T47D (cell line): ENCODE results near the gene WNK1.
A peak's percentile ranks its signal among the peaks of the same experiment; 100 is the strongest.
"Not testable (repeated sequence)": the region's sequence is repeated elsewhere in the genome, so short reads cannot be mapped to it uniquely, and the experiment has no call there.

Experiments
- DNase-seq, 2 experiments: peaks; one replicate each; pipeline versions ENCODE4 v3.0.0 to v3.0.0-alpha.2; 2011 to 2012; ENCODE audit warnings: low read depth in 1 of 2, low spot score in 1 of 2
- JUND ChIP-seq: IDR thresholded peaks from 2 replicates; pipeline ENCODE4 v1.6.1; 2012; ENCODE audit warnings: low read depth
- in situ Hi-C: cut with HindIII; loops from 2 replicates; pipeline ENCODE4 v1.10.0; 2016; ENCODE audit warnings: low sequenced_read_pairs, low pct_unique_long_range_greater_than_20kb

Gene WNK1

DNA sequence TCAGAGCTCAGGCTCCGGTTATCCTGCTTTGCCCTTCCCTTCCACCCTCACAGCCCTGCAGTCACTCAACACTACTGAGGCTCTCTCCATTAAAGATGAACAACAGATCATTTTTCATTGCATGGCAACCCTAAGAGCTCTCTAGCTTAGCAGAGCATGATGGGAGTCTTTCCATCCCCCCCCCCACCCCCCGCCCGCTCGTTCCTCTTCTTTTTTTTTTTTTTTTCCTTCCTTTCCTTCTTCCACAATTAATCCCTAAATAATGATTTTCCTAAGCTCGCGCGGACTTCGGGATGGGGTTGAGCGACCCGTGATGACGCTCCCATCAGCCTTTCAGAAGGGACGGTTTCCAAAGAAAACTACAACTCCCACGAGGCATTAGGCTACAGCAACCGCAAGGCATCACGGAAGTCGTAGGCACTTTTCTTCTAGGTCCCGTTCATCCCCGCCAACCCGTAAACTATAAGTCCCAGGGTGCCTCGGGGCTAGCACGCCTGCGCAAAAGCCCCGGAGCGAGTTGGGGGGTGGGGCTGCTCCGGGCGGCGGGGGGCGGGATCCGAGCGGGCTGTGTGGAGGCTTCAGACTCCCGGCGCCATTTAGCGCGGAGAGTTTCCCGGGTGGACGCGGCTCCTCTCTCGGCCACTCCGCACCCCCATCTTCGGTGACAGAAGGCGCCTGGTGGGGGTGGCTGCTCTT, at the start of gene WNK1:
Gene WNK1, plus strand, starts transcription at position 581 of the 696 bp plus-strand sequence. CDS start 987 bp downstream, outside the sequence.
- DNase-seq = peak; percentile 96 to 99
- no peak for TF ChIP-seq JUND
- in situ Hi-C loops = no loop called here

DNA sequence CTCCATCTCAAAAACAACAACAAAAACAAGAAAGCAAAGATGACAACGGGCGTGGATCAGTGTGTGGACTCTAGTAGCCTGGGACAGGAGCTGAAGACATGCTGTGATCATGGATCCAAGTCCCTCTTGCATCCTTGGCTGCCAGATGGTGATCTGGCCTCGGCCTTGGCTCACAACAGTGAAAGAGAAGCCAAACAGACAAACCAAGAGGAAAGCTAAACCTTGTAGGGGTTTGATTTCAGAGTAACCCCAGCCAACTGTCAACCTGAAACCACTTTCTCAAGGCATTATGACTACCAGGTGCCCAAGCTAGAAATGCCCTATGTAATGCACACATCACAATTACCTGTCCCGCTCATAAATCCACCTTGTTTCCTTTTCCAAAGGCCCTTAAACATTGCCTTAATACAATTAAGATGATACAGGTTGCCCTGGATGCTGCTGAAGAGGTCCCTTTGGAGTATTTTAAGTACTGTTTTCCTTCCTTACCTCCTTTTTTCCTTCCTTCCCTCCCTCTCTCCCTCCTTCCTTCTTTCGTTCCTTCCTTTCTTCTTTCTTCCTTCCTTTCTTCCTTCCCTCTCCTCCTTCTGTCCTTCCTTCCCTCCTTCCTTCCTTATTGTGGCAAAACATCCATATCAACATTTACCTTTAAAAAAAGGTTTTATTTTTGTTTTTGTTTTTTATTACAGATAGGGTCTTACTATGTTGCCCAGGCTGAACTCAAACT, 47.7 kb upstream of the WNK1 start:
- no peak for TF ChIP-seq JUND
- DNase-seq = no peak
- in situ Hi-C loops = no loop called here

DNA sequence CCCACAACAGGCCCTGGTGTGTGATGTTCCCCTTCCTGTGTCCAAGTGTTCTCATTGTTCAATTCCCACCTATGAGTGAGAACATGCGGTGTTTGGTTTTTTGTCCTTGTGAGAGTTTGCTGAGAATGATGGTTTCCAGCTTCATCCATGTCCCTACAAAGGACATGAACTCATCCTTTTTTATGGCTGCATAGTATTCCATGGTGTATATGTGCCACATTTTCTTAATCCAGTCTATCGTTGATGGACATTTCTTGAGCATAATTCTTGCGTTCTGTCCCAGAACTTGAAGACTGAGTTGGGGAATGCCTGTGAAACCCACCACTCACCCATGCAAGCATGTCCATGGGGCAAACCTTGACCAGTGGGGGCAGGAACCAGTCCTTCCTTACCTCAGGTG, 44.3 kb upstream of the WNK1 start:
- in situ Hi-C loops = not testable (repeated sequence)

DNA sequence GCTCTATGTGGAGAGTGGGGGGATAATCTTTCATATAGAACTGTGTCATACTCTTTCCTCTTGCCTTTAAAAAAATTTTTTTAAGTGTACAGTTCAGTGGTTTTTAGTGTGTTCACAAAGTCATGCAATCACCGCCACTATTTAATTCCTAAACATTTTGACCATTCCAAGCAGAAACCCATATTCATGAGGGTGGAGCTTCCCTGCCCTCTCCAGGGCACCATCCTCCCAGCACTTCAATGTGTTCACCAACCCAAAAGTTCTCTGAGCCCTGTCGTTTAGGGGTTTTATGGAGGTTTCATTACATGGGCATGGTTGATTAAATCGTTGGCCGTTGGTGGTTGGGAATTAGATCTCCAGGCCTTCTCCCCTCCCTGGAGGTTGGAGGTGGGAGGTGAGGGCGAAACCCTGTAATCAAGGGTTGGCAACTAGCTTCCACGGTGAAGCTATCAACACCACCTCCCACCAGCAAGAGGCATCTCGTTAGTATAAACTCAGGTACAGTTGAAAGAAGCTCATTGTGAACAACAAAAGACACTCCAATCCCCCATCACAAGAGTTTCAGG, 42.8 kb upstream of the WNK1 start:
- no peak for TF ChIP-seq JUND
- in situ Hi-C loops = no loop called here

More for the DNA sequence above, 44.3 kb upstream of the WNK1 start:
- not testable (repeated sequence) for DNase-seq

DNA sequence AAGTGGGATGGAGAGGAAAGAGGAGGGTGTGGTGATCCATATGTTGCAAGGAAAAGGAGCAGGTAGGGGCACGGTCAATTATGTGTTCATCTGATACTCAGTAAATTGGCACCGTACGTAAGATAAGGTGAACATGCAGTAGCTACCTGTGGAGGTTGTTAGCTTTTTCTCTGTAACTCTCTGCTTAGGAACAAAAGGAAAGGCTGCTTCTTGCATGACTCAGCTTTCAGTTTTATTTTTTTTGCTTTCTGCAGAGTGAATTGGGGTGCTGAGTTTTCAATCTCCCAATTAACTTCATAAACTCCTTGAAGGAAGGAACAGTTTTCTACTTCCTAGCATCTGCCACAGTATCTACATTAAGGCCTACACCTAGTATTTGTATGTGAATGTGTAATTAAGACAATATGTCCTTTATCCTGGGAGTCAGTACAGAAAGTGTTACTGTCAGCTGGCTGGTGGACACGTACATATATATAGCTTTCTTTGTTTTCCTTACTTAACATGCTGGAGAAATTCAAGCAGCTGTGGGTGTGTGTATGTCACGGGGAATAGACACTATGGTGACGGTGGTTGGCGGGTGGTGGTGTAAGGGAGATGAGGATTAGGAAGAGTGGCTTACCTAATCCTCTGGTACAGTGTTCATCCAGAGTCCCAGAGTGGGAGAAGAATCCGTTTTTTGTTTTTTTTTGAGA, 40.1 kb upstream of the WNK1 start:
- no peak for TF ChIP-seq JUND
- in situ Hi-C loops = no loop called here

More for the DNA sequence above, 42.8 kb upstream of the WNK1 start:
- no peak for DNase-seq

DNA sequence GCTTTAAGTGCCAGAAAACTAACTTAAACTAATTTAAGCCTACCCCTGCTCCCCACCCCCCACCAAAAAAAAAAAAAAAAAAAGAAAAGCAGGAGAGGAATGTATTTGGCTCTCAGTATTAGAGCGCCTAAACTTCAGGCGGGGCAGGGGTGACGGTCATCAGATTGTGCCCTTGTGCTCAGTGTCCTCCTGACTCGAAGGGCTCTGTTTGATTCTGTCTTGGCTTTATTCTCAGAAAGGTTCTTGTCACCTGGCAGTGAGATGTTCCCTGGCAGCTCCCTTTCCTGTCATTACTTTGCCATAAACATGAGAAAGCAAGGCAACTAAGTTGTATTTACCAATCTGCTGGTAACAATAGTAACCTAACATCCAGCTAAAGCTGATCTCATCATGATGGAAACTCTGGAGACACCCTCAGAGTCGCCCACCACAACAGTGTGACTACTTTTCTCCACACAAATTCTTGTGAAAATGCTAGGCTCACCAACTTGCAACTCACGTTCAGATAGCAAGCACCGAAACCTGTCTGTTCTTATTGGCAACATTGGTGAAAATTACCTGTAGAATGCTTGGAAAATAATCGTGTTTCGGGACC, 39.0 kb upstream of the WNK1 start:
- in situ Hi-C loops = no loop called here
- no peak for DNase-seq
- no peak for TF ChIP-seq JUND

More for the DNA sequence above, 40.1 kb upstream of the WNK1 start:
- no peak for DNase-seq

DNA sequence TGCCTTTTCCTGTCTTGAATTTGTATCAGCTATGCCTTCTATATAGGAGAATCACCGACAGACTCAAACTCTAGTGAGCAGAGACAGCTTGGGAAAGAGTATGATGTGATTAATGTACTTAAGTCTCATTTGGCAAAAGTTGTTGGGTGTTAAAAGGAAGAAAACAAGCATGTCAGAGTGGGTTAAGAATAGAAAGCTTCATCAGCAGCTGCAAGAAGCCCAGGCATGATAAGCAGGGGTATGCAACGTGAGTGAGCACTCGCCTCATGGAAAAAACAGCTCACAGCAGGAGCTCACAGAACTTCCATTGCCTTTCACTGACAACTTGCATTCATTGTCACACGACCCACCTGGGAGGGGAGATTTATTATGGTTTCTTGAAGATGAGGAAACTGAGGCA, 35.9 kb upstream of the WNK1 start:
- no peak for TF ChIP-seq JUND
- in situ Hi-C loops = no loop called here
- DNase-seq = no peak

DNA sequence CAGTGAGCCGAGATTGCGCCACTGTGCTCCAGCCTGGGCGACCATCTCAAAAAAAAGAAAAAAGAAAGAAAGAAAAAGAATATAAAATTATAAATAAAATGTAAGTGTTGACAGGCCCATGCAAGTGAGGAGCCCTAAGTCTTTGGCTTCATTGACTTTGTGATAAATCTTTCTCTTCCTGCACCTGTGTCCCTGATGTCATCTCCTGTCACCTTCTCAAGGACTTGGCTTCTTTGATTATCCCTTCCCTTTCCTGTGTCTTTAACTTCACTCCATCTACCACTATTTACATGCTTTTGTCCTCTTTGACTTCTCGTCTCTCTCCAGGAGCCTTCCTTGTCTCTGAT, 33.6 kb upstream of the WNK1 start:
- no peak for TF ChIP-seq JUND
- in situ Hi-C loops = no loop called here

DNA sequence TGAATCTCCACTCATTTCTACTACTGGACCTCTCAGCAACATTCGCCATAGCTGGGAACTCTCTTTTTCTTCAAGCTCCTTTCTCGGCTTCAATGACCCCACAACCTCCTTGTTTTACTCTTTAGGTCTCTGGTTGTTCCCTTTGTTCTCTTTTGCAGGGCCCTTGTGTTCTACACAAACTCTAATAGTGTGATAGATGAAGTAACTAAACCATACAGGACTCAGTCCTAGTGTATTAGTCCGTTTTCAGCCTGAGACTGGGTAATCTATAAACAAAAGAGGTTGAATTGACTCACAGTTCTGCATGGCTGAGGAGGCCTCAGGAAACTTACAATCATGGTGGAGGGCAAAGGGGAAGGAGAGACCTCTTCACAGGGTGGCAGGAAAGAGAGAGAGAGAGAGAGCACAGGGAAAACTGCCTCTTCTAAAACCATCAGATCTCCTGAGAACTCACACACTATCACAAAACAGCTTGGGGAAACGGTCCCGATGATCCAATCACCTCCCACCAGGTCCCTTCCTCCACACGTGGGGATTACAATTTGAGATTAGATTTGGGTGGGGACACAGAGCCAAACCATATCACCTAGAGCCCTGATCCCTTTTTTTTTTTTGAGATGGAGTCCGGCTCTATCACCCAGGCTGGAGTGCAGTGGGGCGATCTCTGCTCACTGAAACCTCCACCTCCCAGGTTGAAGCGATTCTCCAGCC, 32.0 kb upstream of the WNK1 start:
- TF ChIP-seq JUND = no peak
- DNase-seq = no peak
- in situ Hi-C loops = no loop called here

More for the DNA sequence above, 33.6 kb upstream of the WNK1 start:
- no peak for DNase-seq

DNA sequence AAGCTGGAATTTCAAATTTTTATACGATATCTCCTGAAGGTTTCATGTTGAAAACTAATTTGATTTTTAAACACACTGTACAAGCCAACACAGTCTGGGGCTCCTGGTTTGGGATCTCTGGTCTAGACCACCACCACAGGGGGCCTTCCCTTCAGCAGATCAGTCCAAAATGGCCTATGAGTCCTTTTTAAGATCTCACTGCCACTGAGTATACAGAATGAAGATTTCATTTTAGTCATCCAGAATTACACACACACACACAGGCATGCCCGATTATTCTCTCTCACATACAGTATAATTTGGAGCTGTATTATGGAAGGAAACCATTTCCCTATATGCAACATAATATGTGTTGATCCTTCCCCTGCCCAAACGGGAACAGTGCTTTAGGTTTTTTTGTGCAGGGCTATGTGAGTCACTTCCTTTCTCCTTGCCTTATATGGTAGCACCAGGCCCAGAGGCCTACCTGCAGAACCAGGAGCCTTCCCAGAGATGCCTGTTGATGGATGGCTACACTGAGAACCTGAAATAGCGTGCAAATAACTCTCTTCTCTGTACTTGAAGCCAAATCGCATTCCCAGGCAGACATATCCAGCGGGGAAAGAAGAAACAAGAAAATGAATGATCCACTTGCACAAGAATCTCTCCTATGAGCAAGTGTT, 28.1 kb upstream of the WNK1 start:
- TF ChIP-seq JUND = no peak
- in situ Hi-C loops = no loop called here
- DNase-seq = peak in 1 of 2 experiments; percentile 72

DNA sequence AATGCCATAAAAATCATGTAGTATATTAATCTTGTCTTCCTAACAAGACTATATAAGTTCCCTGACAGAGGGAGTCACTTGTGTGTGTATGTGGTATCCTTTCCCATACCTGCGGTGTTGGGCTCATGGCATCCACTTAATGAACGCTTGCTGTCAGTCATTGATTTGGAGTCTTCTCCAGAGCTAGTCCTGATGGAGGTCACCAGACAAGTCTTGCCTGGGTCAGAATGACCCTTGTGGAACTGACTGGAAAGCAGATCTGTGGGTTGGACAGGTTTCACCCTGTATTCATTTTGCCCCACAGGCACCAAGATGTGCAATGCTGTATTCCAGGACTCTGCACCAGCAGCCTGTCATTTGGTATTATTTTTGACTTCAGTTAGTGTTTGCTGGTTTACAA, 27.3 kb upstream of the WNK1 start:
- TF ChIP-seq JUND = peak; percentile 22; the same call in 1 of the 2 replicates
- in situ Hi-C loops = no loop called here
- peak in 1 of 2 experiments; percentile 93 for DNase-seq
